Muscle layer of colon (tissue), 2 donors: Measurements from ENCODE around the gene COA3.
A peak's percentile ranks its signal among the peaks of the same experiment; 100 is the strongest.

Experiments used
- H3K27ac ChIP-seq: one replicate; pipeline ENCODE4 v1.7.0; 2013; ENCODE audit warnings: low read depth, mild to moderate bottlenecking, low read length, moderate library complexity
- H3K27me3 ChIP-seq, 2 donors: one replicate each; pipeline ENCODE4 v1.7.0; 2013; ENCODE audit warnings: low read length in 2 of 2, mild to moderate bottlenecking in 2 of 2; ENCODE audit not compliant: insufficient read depth in 2 of 2, control insufficient read depth in 1 of 2
- H3K36me3 ChIP-seq: one replicate; pipeline ENCODE4 v1.7.0; 2013; ENCODE audit warnings: mild to moderate bottlenecking, low read length; ENCODE audit not compliant: insufficient read depth
- H3K4me1 ChIP-seq: one replicate; pipeline ENCODE4 v1.7.0; 2013; ENCODE audit warnings: mild to moderate bottlenecking, low read length; ENCODE audit not compliant: insufficient read depth
- H3K4me3 ChIP-seq, 2 donors: one replicate each; pipeline ENCODE4 v1.7.0; 2013; ENCODE audit warnings: low read length in 2 of 2, low read depth in 1 of 2, mild to moderate bottlenecking in 1 of 2, moderate library complexity in 1 of 2
- H3K9ac ChIP-seq: one replicate; pipeline ENCODE4 v1.7.0; 2013; ENCODE audit warnings: low read length
- H3K9me3 ChIP-seq: one replicate; pipeline ENCODE4 v1.7.0; 2013; ENCODE audit warnings: mild to moderate bottlenecking, low read length
- donor health status: abdominal sarcoma.
- donor health status: Adenocarcinoma of cecum.

COA3 gene

DNA sequence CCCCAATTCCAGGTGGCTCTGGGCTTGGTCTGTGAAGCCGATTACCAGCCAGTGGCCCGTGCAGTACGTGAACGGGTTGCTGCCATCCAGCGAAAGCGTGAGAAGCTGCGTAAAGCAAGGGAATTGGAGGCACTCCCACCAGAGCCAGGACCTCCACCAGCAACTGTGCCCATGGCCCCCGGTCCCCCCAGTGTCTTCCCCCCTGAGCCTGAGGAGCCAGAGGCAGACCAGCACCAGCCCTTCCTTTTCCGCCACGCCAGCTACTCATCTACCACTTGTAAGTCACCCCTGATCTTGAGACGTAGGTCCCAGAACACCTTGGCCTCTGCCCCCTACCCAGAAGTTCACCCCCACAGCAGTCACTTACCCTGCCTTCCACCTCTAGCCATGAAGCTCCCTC is 11.2 kb downstream of the COA3 start:
- Histone ChIP-seq H3K4me3 (no peak overlapping the region), H3K9ac (no peak overlapping the region), H3K27me3 (peaks cover 54 to 59% of the 10 kb centered on the region in 2 donors), H3K4me1 (no peaks in the 10 kb centered on the region), H3K36me3 (no peaks in the 10 kb centered on the region), H3K9me3 (no peaks in the 10 kb centered on the region), H3K27ac (no peak overlapping the region)

DNA sequence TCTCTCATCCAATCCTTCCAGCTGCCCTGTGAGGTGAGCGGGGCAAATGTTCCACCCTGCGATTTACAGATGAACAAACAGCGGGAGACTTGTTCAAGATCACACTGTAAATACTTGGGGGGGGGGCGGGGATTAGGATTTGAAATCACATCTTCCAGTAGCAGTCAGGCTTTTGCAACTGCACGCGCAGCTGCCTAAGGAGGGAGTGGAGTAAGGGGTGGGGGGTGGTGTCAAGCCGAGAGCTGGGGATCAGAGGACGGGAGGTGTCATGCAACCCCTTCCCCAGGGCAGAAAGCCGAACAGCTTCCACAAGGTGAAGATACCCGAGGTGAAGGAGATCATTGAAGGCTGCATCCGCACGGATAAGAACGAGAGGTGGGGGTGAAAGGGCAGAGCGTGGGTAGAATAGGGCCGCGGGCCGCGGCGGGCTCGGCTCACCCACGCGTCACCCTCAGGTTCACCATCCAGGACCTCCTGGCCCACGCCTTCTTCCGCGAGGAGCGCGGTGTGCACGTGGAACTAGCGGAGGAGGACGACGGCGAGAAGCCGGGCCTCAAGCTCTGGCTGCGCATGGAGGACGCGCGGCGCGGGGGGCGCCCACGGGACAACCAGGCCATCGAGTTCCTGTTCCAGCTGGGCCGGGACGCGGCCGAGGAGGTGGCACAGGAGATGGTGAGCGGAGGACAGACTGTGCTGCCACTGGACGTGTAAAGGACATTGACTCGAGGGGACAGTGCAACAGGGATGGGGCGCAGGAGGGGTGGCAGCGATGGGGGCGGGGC is 13.5 kb downstream of the COA3 start:
- Histone ChIP-seq H3K27me3 (peaks cover 66 to 78% of the 10 kb centered on the region in 2 donors), H3K36me3 (no peaks in the 10 kb centered on the region), H3K9ac (no peak overlapping the region), H3K9me3 (no peaks in the 10 kb centered on the region), H3K4me3 (no peak overlapping the region), H3K27ac (no peak overlapping the region), H3K4me1 (peaks cover 6% of the 10 kb centered on the region)

DNA sequence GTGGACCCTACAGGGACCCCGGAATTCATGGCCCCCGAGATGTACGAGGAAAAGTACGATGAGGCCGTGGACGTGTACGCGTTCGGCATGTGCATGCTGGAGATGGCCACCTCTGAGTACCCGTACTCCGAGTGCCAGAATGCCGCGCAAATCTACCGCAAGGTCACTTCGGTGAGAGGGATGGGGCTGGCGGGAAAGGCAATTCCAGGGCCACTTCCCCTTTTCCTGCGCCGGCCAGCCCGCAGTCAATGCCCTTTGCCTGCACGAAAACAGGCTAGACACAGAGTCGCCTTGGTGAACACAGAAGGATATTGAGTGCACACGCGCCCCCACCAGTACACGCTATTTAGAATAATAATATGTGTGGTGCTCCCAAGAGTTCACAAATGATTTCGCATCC is 14.1 kb downstream of the COA3 start:
- Histone ChIP-seq H3K36me3 (peaks cover 4% of the 10 kb centered on the region), H3K9me3 (no peaks in the 10 kb centered on the region), H3K4me1 (peaks cover 10% of the 10 kb centered on the region), H3K27ac (no peak overlapping the region), H3K9ac (no peak overlapping the region), H3K4me3 (no peak overlapping the region), H3K27me3 (peaks cover 66 to 81% of the 10 kb centered on the region in 2 donors)

DNA sequence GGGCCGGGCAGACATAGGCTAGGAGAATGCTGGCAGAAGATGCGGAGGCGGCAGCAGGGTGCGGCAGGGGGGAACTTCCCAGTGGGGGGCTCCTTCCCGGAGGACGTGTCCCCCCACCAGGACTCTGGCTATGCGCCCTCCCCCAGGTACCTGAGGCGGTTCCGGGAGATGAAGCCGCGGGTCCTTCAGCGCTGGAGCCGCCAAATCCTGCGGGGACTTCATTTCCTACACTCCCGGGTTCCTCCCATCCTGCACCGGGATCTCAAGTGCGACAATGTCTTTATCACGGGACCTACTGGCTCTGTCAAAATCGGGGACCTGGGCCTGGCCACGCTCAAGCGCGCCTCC is 14.7 kb downstream of the COA3 start:
- Histone ChIP-seq H3K9ac (no peak overlapping the region), H3K9me3 (no peaks in the 10 kb centered on the region), H3K27ac (no peak overlapping the region), H3K4me1 (peaks cover 10% of the 10 kb centered on the region), H3K4me3 (no peak overlapping the region), H3K36me3 (peaks cover 9% of the 10 kb centered on the region), H3K27me3 (peaks cover 66 to 81% of the 10 kb centered on the region in 2 donors)

DNA sequence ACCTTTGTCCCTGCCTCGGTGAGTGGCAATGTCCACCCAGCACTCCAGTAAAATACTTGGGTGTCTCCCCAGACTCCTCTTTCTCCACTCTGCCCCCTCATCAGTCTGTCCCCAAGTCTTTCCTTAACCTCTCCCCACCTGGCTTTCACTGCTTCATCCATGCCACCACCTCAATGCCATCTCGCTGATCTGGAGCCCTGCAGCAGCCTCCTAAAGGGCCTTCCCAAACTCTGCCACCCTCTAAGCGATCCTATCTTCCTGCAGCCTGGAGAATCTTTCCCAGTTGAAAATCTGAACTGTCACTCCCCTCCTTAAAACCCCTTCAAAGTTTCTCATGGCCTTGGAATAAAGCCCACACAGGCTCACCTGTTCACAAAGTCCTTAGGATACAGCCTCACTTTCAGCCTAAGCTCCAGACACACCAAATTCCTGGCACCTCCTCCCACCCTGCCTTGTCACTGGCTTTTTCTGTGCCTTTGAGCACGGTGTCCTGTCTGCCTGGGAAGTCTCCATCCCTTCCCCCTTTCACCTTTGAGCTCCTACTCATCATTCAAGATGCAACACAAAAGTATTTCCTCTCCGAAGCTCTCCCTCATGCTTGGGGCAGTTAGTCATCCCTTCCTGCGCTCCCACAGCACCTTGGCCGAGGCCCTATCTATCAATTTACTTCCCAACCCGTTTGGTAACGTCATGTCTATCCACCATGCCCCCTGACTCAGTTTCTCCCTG is 15.3 kb downstream of the COA3 start:
- Histone ChIP-seq H3K9ac (no peak overlapping the region), H3K27me3 (peaks cover 66 to 81% of the 10 kb centered on the region in 2 donors)

DNA sequence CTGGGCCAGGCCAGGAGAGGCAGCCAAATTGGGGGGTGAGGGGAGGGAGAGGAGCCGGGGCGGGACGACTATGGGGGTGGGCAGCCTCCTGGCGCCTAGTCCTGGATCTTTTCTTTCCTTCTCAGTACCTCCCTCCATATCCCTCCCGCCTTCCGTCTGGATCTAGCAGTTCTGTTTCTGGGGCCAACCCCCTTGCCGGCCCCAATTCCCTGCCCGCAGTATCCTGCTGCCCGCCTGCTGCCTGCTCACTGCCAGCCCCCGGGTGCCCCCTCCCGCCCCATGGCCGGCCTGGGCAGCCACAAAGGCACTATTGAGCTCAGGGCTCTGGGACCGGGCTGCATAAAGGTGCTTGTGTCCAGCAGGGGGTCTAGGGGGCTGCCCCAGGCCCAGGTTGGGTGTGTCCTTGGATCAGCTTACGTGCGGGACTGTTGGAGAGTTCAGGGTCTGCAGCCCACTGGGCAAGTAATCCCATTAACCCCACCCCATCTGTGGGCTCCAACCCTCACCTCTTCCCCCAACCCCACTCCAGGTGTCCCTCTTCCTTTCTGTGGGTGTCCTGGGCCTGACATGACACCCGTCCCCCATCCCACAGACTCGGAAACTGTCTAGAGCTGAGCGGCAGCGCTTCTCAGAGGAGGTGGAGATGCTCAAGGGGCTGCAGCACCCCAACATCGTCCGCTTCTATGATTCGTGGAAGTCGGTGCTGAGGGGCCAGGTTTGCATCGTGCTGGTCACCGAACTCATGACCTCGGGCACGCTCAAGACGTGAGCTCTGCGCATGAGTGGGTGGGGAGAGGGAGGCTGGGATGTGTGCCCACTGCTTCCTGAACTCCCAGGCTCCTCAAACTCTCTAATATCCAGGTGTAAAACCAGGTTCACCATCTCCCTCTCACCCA is 16.1 kb downstream of the COA3 start:
- H3K9ac ChIP-seq, result no peak overlapping the region
- no peak overlapping the region for H3K4me3 ChIP-seq
- H3K27ac ChIP-seq, result no peak overlapping the region
- peaks cover 63 to 73% of the 10 kb centered on the region in 2 donors for H3K27me3 ChIP-seq
- no peaks in the 10 kb centered on the region for H3K9me3 ChIP-seq
- peaks cover 10% of the 10 kb centered on the region for H3K4me1 ChIP-seq
- peaks cover 22% of the 10 kb centered on the region for H3K36me3 ChIP-seq

More for the DNA sequence above, 15.3 kb downstream of the COA3 start:
- Histone ChIP-seq H3K9me3 (no peaks in the 10 kb centered on the region), H3K4me1 (peaks cover 10% of the 10 kb centered on the region), H3K27ac (no peak overlapping the region), H3K36me3 (peaks cover 15% of the 10 kb centered on the region), H3K4me3 (no peak overlapping the region)

DNA sequence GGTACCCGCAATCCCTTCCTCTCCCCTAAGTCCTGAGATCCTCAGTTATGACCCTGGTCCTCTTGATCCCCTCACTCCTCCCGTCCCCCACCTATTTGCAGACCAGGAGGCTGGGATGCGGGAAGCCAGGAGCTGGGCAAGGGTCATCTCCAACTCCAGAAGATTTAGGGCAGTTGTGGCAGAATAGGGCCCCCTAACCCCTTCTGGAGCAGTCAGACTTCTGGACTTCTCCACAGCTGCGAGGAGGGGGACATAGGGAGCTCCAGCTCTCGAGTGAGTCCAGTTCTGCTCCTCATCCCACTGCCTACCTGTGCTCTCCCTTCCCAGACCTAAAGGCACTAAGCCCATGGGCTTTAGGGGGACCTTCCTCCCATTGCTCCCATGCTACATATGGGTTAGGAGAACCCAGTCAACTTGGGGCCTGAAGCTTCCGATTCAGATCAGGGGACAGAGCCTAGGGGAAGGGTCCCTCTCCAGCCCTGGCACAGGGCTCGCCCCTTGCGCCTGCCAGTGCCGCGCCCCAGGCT is 16.8 kb downstream of the COA3 start:
- H3K27me3 ChIP-seq, result peaks cover 56 to 66% of the 10 kb centered on the region in 2 donors
- peaks cover 10% of the 10 kb centered on the region for H3K4me1 ChIP-seq
- H3K9me3 ChIP-seq, result no peaks in the 10 kb centered on the region
- peaks cover 22% of the 10 kb centered on the region for H3K36me3 ChIP-seq
- H3K27ac ChIP-seq, result no peak overlapping the region
- H3K9ac ChIP-seq, result no peak overlapping the region
- no peak overlapping the region for H3K4me3 ChIP-seq

DNA sequence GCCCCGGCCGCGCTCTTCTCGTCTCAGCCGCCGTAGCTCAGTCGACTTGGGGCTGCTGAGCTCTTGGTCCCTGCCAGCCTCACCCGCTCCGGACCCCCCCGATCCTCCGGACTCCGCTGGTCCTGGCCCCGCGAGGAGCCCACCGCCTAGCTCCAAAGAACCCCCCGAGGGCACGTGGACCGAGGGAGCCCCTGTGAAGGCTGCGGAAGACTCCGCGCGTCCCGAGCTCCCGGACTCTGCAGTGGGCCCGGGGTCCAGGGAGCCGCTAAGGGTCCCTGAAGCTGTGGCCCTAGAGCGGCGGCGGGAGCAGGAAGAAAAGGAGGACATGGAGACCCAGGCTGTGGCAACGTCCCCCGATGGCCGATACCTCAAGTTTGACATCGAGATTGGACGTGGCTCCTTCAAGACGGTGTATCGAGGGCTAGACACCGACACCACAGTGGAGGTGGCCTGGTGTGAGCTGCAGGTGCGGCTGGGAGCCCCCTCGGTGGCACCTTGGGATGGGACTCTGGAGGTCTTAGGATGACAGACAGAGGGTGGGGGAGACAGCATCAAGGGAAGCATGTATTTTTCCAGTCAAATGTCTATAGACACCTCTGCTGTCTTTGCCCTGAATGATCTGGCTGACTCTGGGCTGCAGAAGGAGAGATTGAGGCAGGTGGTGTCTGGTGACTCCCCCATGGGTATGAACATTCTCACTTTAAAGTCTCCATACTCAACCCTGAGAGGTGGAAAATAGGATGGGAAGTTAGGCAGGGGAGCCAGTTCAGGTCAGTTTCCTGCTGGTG is 17.5 kb downstream of the COA3 start:
- Histone ChIP-seq H3K4me3 (peak overlapping the region in 1 of 2 donors; percentile 4), H3K9ac (no peak overlapping the region)

DNA sequence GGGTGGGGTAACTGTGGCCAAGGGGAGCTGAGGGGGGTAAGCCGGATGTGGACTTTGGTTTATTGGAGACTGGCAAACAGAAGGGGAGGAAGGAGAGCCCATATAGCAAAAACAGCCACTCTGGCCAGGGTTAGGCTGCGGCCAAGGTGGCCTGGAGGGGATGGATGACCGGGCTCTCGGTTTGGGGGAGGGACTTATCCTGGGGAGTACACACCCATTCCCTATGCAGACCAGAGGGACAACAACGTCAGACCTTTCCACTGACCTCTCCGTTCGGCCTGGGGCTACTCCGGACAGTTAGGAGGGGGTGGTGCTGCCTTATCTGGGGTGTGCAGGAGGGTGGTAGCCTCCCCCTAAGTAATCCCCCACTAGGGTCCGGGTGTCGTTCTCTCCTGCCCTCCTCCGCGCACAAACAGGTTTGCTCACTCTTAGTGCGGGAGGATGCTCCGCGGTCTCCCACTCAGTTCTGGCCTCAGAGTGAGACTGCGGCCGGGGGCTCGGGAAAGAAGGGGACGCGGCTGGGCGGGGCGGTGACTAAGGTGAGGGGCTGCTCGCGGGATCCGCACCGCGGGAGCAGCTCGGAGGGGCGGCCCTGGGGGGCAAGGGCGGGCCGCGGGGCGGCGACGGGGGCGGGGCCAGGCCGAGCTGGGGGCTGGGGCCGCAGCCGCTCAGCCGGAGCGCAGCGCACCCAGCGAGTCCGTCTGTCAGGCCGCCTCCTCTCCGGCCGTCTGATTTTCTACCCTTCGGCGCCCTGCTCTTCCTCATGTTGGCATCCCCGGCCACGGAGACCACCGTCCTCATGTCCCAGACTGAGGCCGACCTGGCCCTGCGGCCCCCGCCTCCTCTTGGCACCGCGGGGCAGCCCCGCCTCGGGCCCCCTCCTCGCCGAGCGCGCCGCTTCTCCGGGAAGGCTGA is 18.3 kb downstream of the COA3 start, which contains the start of gene WNK4:
TSS of gene WNK4 (plus strand) at position 675 of the 915 bp plus-strand sequence. CDS start at position 764, 89 bp downstream.
- Histone ChIP-seq H3K36me3 (peaks cover 32% of the 10 kb centered on the region), H3K27me3 (peaks cover 41 to 52% of the 10 kb centered on the region in 2 donors), H3K4me1 (peaks cover 10% of the 10 kb centered on the region), H3K4me3 (peak within 1 kb of the TSS in 1 of 2 donors; percentile 4), H3K9ac (no peak within 1 kb of the TSS), H3K27ac (no peak within 1 kb of the TSS), H3K9me3 (no peaks in the 10 kb centered on the region)

More for the DNA sequence above, 17.5 kb downstream of the COA3 start:
- H3K27ac ChIP-seq, result no peak overlapping the region
- no peaks in the 10 kb centered on the region for H3K9me3 ChIP-seq
- H3K4me1 ChIP-seq, result peaks cover 10% of the 10 kb centered on the region
- H3K27me3 ChIP-seq, result peaks cover 49 to 60% of the 10 kb centered on the region in 2 donors
- peaks cover 24% of the 10 kb centered on the region for H3K36me3 ChIP-seq
